Keratinocyte (primary cell): ENCODE measurements around the gene WNT16. TPM values are rescaled to one million over a fixed set of nuclear protein-coding genes. Genes with fewer than 3 reads are reported as not detected.

Experiments used
- DNase-seq: peaks from one replicate; pipeline ENCODE4 v3.0.0-alpha.2; 2011; ENCODE audit warnings: low read depth, missing footprints, low spot score
- FAIRE-seq: peaks from 2 replicates; lab custom pipeline; 2011; peaks lifted over from hg19 to GRCh38; lab: Jason Lieb, UNC
- H2AFZ ChIP-seq: 2 replicates; pipeline ENCODE4 v1.6.0; 2012; ENCODE audit warnings: low read length, control low read depth, inconsistent platforms; ENCODE audit not compliant: control insufficient read depth
- H3K27ac ChIP-seq: 2 replicates; pipeline ENCODE4 v1.5.1; 2011; ENCODE audit warnings: low read length; ENCODE audit not compliant: control insufficient read depth, insufficient read depth
- H3K27me3 ChIP-seq: 3 replicates; pipeline ENCODE4 v1.6.0; 2011; ENCODE audit warnings: low read length; ENCODE audit not compliant: control insufficient read depth, insufficient read depth; ENCODE audit errors: extremely low read depth
- H3K36me3 ChIP-seq, 2 experiments: 2 replicates in 1 of 2; 3 replicates in 1 of 2; pipeline ENCODE4 v1.5.1; 2011; ENCODE audit warnings: low read length in 2 of 2, mild to moderate bottlenecking in 1 of 2; ENCODE audit not compliant: control insufficient read depth in 2 of 2, insufficient read depth in 2 of 2; ENCODE audit errors: extremely low read depth in 1 of 2
- H3K4me1 ChIP-seq: 3 replicates; pipeline ENCODE4 v1.5.1; 2011; ENCODE audit warnings: low read length; ENCODE audit not compliant: control insufficient read depth, insufficient read depth; ENCODE audit errors: extremely low read depth
- H3K4me2 ChIP-seq: 3 replicates; pipeline ENCODE4 v1.6.0; 2011; ENCODE audit warnings: low read depth, low read length; ENCODE audit not compliant: control insufficient read depth, insufficient read depth; ENCODE audit errors: extremely low read depth
- H3K4me3 ChIP-seq, 3 experiments: fragments of 200-600 bp in 1 of 3; sonication (generic) in 1 of 3; 2 replicates in 2 of 3; 3 replicates in 1 of 3; pipeline ENCODE4 v1.5.1; 2011 to 2016; ENCODE audit warnings: low read length in 3 of 3, mild to moderate bottlenecking in 3 of 3, control low read depth in 2 of 3, inconsistent platforms in 1 of 3, low read depth in 1 of 3, mixed read lengths in 1 of 3, mixed run types in 1 of 3, moderate library complexity in 1 of 3; ENCODE audit not compliant: control insufficient read depth in 2 of 3, insufficient read depth in 2 of 3; ENCODE audit errors: extremely low read depth in 1 of 3
- H3K79me2 ChIP-seq: 2 replicates; pipeline ENCODE4 v1.6.0; 2012; ENCODE audit warnings: low read length; ENCODE audit not compliant: control insufficient read depth, insufficient read depth
- H3K9ac ChIP-seq: 3 replicates; pipeline ENCODE4 v1.6.0; 2011; ENCODE audit warnings: low read length; ENCODE audit not compliant: control insufficient read depth, insufficient read depth; ENCODE audit errors: extremely low read depth
- H3K9me1 ChIP-seq: 3 replicates; pipeline ENCODE4 v1.6.0; 2011; ENCODE audit warnings: low read length; ENCODE audit not compliant: control insufficient read depth, insufficient read depth; ENCODE audit errors: extremely low read depth
- H3K9me3 ChIP-seq: 2 replicates; pipeline ENCODE4 v1.5.1; 2012; ENCODE audit warnings: low read depth, low read length; ENCODE audit not compliant: control insufficient read depth
- H4K20me1 ChIP-seq: 3 replicates; pipeline ENCODE4 v1.6.0; 2011; ENCODE audit warnings: low read length; ENCODE audit not compliant: control insufficient read depth, insufficient read depth; ENCODE audit errors: extremely low read depth
- CTCF ChIP-seq, 3 experiments: IDR thresholded peaks in 1 of 3; conservative IDR thresholded peaks in 1 of 3; optimal IDR thresholded peaks in 1 of 3; 2 replicates in 2 of 3; 3 replicates in 1 of 3; pipeline versions ENCODE3 to v1.5.1; 2011; ENCODE audit warnings: low read length in 3 of 3, mild to moderate bottlenecking in 3 of 3, moderate library complexity in 2 of 3, control low read depth in 1 of 3, inconsistent platforms in 1 of 3; ENCODE audit not compliant: insufficient read depth in 2 of 3; ENCODE audit errors: extremely low read depth in 1 of 3
- EZH2 ChIP-seq: IDR thresholded peaks from one replicate; pipeline ENCODE4 v1.6.1; 2012; ENCODE audit warnings: inconsistent platforms, mild to moderate bottlenecking, low read length, moderate library complexity
- dilution Hi-C: fragments of 300-500 bp; cut with MboI; formaldehyde crosslinking; loops from one replicate; pipeline ENCODE4 v1.7.0; 2020; ENCODE audit warnings: low sequenced_read_pairs; ENCODE audit not compliant: extremely low pct_ligation_motif_present
- polyA plus RNA-seq, 5 experiments: library from polyadenylated mRNA; depleted of rRNA in 3 of 5; stranded (reverse) in 3 of 5; stranded (forward) in 1 of 5; unstranded in 1 of 5; fragments of >200 nt; gene quantifications; 1 replicate in 1 of 5; 2 replicates in 3 of 5; 3 replicates in 1 of 5; pipeline versions ENCODE4 v1.2.1 to v1.2.3, GENCODE V29; 2011 to 2012; ENCODE audit warnings: missing spikeins in 2 of 5, low read depth in 1 of 5, low replicate concordance in 1 of 5

WNT16 gene
- polyA plus RNA-seq, 1 donor (not counting 4 experiments of a cell fraction or from before 2014, with no cell fraction given) = not detected

GRCh38 chr7:121385056-121385799 is 56.4 kb downstream of the WNT16 start:
- Histone ChIP-seq H3K9me3 (no peaks in the 10 kb centered on the region), H3K9ac (no peak overlapping the region), H3K79me2 (peaks cover 75% of the 10 kb centered on the region), H3K9me1 (no peaks in the 10 kb centered on the region), H3K4me2 (no peak overlapping the region), H3K36me3 (peaks cover 0 to 8% of the 10 kb centered on the region in 2 experiments), H3K4me1 (no peaks in the 10 kb centered on the region), H2AFZ (no peak overlapping the region), H3K27ac (no peak overlapping the region), H3K4me3 (no peak overlapping the region), H3K27me3 (no peaks in the 10 kb centered on the region), H4K20me1 (no peaks in the 10 kb centered on the region)
- DNase-seq = no peak
- dilution Hi-C loops = loop anchor here (25.0 kb wide), 1 partner anchor 177 kb away; no protein-coding TSS in a partner anchor
- TF ChIP-seq EZH2 (no peak), CTCF (optimal IDR thresholded peaks at IDR 0.05 in 1 of 3, IDR thresholded peaks at IDR 0.05 in 1 of 3, conservative IDR thresholded peaks at IDR 0.05 in 1 of 3; ENCODE audit: extremely low read depth in 1 of 3, insufficient read depth in 2 of 3, low read length in 3 of 3) (no peak)
- FAIRE-seq = no peak

- peaks cover 0 to 5% of the 10 kb centered on the region in 2 experiments for H3K36me3 ChIP-seq
- no peak overlapping the region for H2AFZ ChIP-seq
- H3K4me1 ChIP-seq = no peaks in the 10 kb centered on the region
- no peak overlapping the region for H3K9ac ChIP-seq
- H3K4me2 ChIP-seq = no peak overlapping the region
- dilution Hi-C loops = loop anchor here (25.0 kb wide), 1 partner anchor 177 kb away; no protein-coding TSS in a partner anchor
- H3K4me3 ChIP-seq = no peak overlapping the region
- no peaks in the 10 kb centered on the region for H4K20me1 ChIP-seq
- TF ChIP-seq EZH2 = no peak
- no peak for TF ChIP-seq CTCF (optimal IDR thresholded peaks at IDR 0.05 in 1 of 3, IDR thresholded peaks at IDR 0.05 in 1 of 3, conservative IDR thresholded peaks at IDR 0.05 in 1 of 3; ENCODE audit: extremely low read depth in 1 of 3, insufficient read depth in 2 of 3, low read length in 3 of 3)
- FAIRE-seq = no peak
- H3K27ac ChIP-seq = no peak overlapping the region
- no peak for DNase-seq
- peaks cover 80% of the 10 kb centered on the region for H3K79me2 ChIP-seq
- H3K27me3 ChIP-seq = no peaks in the 10 kb centered on the region
- no peaks in the 10 kb centered on the region for H3K9me3 ChIP-seq
- H3K9me1 ChIP-seq = no peaks in the 10 kb centered on the region
Observed at GRCh38 chr7:121385800-121386179, 57.0 kb downstream of the WNT16 start.
